ENCODE measurements around the gene CACNA1B.
"Not testable (repeated sequence)": the region's sequence is repeated elsewhere in the genome, so short reads cannot be mapped to it uniquely, and the experiment has no call there.

The CACNA1B gene

DNA sequence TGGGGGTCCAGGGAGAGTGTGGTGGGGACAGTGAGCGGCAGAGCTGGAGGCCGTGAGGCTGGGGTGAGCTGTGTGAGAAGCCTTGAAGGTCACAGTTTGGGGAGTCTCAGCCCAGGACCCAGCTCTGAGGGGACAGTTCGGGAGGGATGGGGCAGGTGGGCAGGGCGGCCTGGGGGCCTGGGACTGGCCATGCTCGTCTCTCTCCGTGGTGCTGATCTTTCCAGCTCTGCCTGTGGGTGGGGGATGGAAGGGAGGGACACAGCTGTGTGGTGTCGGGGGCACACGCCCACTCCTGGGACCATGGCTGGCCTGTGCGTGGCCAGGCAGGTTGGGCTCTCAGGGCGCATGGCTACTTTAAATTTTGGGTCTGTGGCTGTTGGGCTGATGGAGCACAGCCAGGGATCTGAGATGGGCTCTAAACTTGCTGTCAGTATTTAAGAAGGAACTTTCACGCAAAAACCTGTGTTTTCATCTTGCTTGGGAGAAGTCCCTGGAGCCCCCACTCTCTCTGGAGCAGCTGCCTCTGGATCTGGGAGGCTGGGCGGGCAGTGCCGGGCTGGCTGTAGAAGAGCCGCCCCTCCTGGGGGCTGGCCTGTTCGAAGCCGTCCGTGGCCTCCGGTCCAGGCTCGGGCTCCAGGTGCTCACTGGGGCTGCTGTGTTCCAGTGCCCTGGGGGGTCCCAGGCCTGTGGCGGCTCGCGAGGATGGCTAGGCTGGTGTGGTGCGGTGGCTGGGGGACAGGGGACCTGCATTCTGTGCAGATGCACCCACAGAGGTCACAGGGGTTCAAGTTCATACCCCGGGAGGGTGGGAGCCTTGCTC lies 13.4 kb downstream of the CACNA1B start:
- not testable (repeated sequence) for DNase-seq

DNA sequence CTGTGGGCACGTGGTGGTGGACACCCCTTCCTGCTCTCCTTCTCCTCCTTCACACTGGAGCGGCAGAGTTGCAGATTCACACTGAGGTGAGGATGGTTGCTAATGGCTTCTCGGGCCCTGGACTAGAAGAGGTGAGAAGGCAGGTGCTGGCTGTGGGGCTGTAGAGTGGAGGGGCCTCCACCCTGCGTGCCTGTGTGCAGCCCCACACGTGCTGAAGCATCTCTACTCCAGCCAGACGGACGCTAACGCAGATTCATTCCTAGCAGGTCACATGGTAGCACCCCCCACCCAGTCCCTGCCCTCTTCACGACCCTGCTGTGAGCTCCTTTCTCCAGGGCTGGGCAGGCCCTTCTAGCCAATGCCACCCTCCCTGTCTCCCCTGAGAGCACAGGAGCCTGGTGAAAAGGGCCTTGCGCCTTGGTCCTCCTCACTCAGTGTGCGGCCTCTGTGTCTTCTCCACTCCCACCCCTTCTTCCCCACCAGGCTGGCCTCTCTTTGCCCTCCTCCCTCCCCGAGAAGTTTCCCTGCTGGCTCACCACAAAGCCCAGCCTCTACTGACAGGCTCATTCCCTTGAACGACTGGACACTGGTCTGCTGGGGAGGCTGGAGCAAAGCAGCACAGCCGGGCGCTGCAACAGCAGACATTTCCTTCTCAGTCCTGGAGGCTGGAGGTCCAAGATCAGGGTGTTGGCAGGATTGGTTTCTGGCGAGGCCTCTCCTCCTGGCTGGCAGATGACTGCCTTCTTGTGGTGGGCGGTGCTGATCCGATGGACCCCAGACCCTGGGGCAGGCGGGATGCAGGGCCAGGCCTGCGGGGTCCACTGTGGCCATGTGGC lies 14.2 kb downstream of the CACNA1B start:
- no peak for DNase-seq

DNA sequence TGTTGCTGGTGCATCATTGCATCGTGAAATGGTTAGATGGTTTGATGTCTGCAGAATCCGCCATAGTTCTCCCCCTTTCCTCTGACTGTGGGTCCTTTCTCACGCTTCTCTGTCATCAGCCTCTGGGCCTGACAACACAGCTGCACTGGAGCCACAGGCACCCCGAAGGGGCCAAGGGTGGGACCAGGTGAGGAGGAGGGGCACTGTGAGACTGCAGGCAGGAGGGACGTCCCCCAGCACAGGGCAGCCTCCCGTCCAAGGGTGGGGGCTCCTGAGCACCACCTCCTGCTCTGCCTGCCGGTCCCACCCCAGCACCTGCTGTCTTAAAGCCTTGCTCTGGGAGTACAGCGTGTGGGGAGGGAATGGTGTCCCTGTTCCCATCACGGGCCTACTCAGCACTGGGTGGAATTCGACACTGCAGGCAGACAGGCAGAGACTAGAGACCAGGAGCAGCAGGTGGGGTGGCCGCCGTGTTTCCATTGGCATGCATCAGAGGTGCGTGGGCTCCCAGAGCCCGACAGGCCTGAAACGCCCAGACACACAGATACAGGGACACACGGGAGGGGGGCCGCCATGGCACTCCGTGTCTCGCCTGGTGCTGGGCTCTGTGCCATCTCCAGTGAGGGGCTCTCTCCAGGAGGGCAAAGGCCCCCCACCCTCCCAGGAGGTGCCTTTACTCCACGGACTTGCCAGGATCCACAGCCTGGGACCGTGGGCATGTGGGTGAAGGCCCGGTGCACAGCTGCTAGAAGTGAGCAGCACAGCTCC lies 15.0 kb downstream of the CACNA1B start:
- no peak for DNase-seq

GRCh38 chr9:137893670-137894069 lies 16.1 kb downstream of the CACNA1B start:
- DNase-seq: no peak

DNA sequence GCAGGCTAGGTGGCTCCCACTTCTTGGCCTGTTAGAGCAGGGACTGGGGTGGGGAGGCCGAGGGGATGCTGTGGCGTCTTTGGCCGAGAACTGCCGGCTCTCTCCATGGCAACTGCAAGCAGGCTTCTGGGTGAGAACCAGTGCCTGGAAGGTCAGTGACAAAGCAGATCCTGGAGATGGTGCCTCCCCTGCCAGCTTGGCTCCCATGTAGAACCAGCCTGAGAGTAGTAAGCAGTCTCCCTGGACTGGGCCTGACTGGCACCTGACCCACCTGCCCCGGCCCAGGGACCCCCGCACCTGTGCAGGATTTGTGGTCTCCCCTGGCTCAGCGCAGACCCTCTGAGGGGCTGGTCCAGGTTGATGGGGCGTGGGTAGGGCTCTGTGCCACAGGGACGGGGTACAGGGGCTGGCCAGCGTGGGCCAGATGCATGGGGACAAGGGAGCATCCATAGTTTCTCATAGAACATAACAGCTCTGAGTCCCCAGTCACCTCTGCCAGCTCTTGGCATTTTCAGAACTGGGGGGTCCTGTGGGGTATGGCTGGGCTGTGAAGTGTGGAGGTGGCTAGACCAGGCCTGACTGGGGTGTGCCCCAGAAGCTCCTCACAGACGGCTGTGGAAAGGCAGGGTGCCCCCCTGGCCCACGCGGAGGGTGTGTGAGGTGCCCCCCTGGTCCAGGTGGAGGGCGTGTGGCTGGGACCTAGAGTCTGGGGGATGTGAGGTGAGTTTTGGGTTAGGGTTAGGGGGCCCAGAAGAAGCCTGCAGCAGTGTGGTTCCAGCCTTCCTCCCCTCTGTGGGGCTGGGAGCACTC lies 22.2 kb downstream of the CACNA1B start:
- no peak for DNase-seq

DNA sequence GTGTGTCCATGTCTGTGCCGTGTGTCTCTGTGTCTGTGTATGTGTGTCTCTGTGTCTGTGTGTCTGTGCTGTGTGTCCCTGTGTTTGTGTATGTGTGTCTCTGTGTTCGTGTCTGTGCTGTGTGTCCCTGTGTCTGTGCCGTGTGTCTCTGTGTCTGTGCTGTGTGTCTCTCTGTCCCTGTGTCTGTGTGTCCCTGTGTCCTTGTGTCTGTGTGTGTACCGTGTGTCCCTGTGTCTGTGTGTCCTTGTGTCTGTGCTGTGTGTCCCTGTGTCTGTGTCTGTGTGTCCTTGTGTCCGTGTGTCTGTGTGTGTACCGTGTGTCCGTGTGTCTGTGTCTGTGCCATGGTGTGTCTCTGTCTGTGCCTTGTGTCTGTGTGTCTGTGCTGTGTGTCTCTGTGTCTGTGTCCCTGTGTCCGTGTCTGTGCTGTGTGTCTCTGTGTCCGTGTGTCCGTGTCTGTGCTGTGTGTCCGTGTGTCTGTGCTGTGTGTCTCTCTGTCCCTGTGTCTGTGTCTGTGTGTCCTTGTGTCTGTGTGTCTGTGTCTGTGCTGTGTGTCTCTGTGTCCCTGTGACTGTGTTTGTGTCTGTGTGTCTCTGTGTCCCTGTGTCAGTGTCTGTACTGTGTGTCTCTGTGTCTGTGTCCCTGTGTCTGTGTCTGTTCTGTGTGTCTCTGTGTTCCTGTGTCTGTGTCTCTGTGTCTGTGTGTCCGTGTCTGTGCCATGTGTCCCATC lies 23.2 kb downstream of the CACNA1B start:
- no peak for DNase-seq

- DNase-seq: no peak
Measured at GRCh38 chr9:137902646-137903045, 25.1 kb downstream of the CACNA1B start.

DNA sequence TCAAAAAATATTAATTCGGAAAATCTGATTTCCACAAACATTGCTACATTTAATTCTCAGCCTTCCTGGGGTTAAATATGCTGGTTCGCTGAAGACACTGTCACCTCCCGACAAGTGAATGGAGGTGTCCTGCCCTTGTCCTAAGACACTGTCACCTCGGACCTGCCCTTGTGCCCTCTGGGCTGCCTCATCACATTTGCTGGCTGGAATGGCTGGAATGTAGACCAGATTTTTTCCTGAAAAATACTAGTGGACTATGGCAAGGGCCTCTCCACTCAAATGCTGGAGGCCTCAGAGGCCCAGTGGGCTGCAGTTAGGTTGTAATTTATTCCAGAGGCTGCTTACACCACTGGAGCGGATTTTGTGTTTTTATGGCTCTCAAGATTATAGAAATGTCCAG lies 28.2 kb downstream of the CACNA1B start:
- no peak for DNase-seq

DNA sequence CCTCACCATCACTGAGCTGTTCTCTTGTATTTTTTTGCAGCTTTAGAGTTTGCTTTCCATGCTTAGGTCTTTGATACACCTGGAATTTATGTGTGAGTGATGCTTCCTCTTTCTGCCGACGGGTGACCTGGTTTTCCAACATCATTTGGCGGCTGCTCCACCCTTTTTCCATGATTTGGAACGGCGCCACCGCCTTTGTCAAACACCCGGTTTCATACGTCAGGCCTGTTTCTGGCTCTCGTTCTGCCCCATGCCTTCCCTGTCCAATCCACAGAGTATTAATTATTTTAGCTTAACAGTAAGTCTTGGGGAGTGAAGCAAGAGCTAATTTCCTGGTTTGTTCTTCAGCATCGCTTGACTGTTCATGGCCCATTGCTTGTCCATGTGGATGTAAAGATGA lies 30.2 kb downstream of the CACNA1B start:
- DNase-seq: no peak

DNA sequence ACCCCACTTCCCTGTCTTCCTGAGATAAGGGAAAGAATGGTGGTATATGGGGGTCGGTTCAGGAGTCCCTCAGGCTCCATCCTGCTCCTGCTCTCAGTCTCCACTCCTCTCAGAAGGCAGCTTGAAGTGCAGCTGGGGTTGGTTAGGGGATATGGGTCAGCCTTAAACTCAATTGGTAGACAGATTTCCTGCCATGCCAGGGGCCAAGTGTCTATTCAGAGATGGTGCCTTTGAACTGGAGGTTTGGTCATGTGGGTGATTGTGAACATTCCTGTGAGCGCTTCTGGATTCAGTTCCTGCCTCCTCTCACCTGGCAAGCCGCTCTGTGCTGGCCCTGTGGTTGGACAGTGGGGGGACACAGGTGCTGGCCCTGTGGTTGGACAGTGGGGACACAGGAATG lies 35.1 kb downstream of the CACNA1B start:
- DNase-seq: no peak

DNA sequence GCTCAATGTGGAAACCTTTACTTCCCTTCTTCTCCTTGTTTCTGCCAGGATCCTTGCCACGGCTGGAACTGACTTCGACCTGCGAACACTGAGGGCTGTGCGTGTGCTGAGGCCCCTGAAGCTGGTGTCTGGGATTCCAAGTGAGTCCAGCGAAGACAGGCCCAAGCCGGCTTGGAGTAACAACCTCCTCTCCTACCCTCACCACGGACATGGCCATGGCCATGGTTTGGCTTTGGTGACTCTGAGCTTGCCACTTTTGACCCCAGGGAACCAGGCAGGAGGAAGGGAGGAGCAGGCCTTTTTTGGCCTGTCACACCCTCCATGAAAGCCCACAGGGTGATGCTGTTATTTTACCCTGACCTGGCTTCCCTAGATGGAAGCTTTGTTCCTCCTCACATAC lies 35.5 kb downstream of the CACNA1B start:
- no peak for DNase-seq

DNA sequence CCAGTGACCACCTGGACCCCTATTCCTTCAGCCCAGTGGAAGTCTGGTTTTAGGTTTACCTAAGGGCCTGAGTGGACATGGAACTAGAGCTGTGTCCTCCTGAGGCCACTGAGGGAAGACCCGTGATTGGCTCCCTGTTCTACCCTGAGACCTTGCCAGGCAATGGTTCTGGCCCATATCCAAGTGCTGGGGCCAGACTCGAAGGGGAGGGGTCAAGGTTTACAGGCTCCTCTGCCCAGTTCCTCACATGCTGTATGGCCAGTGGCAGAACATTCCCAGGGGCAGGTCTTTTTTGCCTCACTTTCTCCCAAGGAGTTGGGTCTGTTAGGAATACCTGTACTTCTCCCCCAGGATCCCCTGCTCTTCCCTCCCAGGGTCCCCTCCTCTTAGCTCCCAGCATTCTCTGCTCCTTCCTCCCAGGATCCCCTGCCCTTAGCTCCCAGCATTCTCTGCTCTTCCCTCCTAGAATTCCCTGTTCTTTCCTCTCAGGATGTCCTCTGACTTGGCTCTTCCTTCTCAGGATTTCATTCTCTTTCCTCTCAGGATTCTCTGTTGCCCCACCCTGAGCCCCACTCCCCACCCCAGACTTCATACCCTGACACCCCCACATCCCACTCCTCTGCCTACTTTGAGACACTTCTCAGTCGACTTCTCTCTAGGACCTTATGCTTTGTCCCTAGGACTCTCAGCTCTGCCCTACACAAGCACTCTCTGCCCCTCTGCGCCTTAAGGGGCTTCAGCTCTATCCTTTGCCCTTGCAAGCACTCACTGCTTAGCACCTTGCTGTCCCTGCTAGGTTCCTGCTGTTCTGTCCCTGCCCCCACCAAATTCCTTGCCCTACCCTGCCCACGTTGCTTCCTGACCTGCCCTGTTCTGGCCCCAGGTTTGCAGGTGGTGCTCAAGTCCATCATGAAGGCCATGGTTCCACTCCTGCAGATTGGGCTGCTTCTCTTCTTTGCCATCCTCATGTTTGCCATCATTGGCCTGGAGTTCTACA lies 36.5 kb downstream of the CACNA1B start:
- no peak for DNase-seq

DNA sequence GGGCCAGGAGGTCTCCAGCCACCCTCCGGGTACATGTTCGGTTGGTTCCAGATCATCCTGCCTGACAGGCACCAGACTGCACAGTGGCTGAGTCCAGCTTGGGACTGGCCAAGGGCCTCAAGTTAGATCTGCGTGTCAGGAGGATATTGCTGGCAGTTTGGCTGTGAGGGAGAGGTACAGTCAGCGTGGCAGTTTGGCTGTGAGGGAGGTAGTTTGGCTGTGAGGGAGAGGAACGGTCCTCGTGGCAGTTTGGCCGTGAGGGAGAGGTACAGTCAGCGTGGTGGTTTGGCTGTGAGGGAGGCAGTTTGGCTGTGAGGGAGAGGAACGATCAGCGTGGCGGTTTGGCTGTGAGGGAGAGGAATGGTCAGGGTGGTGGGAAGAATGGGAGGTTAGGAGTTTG lies 39.0 kb downstream of the CACNA1B start:
- DNase-seq: no peak

- DNase-seq: no peak
Measured at GRCh38 chr9:137917116-137917515, 39.5 kb downstream of the CACNA1B start.

DNA sequence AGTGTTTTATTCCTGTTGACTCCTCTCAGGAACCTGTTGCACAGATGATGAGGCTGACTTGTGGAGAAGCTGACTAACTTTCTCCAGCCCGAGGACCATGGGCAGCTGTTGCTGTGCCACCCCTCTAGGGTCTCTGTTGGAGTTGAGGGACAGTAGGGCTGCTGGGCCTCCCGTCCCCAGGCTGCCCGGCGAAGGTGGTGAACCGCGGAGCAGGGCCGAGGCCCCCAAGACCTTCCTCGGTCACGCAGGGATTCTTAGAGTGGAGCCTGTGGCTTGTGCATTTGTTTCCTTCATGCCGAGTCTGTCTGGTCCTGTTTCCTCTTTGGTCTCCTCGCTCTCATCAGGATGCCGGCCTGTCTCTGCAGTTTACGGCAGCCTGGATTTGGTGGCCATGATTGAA lies 40.2 kb downstream of the CACNA1B start:
- DNase-seq: no peak

- peak; percentile 46 for DNase-seq
Measured at GRCh38 chr9:137918331-137919094, 40.9 kb downstream of the CACNA1B start.

DNA sequence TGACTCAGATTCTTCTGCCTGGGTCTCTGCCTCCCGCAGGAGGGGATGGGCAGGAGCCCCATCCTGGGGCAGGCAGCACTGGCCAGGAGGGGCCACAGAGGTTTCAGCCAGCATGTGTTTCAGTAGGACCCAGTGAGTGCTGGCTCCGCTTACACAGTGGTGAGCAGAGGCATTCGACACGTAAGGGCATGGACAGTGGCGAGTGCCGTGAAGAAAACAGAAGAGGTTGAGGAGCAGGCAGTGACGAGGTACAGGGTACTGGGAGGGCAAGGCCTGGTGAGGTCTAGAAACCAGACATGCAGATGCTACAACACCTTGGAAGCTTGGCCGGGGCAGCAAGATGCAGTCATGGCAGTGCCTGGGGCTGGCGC lies 41.5 kb downstream of the CACNA1B start:
- no peak for DNase-seq

DNA sequence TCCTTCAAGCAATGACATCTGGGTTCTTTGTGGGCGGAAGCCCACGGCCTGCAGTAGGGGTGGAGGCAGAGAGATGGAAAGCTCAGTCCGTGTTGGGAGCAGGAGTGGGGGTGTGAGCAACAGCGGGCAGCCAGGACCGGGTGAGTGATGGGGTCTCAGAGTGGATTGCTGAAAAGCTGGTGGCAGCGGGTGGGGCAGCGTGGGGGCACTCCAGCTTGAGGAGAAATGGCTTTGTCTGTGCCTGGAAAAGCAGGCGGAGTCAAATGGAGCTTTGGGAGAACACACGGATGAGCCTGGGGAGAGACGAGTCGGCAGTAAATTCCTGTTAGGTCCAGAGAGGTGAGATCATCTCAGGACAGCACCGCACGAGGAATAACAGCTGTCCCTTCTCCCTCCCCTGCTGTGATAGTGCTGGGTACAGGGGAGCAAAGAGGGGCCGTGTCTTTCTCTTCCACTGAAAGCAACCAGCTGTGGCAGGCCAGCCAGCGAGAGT lies 42.1 kb downstream of the CACNA1B start:
- no peak for DNase-seq

- no peak for DNase-seq
Measured at GRCh38 chr9:137920753-137921152, 43.2 kb downstream of the CACNA1B start.

GRCh38 chr9:137924169-137924568 lies 46.6 kb downstream of the CACNA1B start:
- DNase-seq: no peak

Data from femur (tissue), 1 donor.